ENCODE data around the gene MLANA.

Gene MLANA, protein sequence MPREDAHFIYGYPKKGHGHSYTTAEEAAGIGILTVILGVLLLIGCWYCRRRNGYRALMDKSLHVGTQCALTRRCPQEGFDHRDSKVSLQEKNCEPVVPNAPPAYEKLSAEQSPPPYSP

DNA sequence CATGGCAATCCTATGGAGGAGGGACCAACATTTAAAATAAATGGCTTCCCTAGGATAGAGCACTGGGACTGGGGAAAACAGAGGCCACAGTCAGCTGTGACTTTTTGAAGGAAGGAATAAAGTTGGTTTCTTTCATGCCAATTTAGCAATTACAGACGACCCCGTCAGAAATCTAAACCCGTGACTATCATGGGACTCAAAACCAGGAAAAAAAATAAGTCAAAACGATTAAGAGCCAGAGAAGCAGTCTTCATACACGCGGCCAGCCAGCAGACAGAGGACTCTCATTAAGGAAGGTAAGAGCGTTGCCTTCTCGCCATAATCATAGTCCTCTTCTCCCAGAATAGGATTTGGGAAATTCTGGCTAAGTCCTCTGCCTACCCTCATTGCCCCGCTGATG is at the start of gene MLANA:
Gene MLANA, plus strand, starts transcription at position 249 of the 400 bp plus-strand sequence. CDS start 1,586 bp downstream, outside the sequence.
- DNase-seq, result no peak

DNA sequence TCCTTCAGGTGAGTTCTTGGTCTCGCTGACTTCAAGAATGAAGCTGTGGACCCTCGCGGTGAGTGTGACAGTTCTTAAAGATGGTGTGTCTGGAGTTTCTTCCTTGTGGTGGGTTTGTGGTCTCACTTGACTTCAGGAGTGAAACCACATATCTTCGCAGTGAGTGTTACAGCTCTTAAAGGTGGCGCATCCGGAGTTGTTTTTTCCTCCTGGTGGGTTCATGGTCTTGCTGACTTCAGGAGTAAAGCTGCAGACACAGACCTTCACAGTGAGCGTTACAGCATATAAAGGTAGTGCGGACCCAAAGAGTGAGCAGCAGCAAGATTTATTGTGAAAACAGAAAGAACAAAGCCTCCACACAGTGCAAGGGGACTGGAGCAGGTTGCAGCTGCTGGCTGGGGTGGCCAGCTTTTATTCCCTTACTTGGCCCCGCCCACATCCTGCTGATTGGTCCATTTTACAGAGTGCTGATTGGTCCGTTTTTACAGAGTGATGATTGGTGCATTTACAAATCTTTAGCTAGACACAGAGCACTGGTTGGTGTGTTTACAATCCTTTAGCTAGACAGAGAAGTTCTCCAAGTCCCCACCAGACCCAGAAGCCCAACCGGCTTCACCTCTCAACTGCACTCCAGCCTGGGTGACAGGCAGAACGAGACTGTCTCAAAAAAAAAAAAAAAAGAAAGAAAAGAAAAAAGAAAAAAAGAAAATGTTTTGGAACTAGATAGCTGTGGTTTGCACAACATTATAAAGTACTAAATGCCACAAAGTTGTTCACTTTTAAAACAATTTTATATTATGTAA is 48.7 kb upstream of the MLANA start:
- DNase-seq, result no peak

DNA sequence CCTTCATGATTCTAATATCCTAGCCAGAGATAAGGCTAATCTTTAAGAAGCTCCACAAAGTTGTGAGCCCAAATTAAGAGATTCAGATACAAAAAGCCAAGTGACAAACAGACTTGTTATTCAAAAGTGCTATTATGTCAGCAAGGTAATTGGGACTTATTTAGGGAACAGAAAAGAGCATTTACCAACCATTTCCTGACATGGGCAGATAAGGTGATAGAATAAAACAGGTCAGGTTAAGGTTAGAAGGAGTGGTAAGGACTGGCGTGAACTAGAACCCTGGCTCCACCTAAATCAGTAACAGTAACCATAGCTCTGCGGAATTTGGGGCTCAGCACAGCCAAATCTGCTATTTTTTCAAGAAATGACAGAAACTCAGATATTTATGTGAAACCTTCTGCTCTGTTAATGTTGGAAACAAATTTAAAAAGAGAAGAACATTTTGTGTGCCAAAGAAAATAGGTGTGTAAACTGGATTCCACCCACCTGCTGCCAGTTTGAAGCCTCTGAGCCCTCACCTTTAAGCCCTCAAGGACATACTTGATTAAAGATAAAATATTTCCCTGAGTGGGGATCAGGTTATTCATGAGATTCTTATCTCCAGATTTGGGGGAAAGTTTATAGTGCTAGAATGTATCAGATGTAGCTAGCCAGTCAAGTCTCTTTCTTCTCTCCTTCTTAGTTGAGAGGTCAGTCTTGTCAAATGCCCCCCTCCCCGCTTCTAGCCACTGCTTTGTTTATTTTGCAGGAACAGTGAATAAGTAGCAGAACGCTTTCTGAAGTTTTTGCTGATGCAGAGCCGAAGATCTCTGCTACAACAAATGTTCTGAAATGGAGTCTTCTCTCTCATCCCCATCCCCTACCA is 47.5 kb upstream of the MLANA start:
- DNase-seq, result no peak

DNA sequence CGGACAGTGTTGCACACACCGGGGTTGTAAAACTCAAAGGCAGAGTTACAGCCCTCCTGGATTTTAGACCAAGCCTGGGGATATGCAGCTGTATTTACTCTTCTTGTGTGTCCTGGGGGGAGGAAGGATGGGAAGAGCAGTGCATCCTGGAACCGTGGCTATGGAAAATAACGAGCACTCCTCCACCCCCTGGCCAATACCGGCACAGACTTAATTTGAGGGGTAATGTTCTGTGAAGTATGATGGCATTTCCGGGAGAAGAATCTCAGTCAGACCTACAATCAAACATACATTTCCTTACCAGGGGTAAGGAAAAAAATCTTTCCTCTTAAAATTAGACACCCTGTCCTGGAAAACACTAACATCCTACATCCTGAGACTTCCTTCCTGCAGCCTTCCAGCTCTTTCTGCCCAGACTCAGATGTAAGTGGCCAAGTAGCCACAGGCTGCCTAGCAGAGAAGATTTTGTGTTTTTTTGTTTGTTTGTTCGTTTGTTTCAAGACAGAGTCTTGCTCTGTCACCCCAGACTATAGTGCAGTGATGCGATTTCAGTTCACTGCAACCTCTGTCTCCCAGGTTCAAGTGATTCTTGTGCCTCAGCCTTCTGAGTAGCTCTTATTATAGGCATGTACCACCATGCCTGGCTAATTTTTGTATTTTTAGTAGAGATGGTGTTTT is 46.8 kb upstream of the MLANA start:
- DNase-seq, result no peak

DNA sequence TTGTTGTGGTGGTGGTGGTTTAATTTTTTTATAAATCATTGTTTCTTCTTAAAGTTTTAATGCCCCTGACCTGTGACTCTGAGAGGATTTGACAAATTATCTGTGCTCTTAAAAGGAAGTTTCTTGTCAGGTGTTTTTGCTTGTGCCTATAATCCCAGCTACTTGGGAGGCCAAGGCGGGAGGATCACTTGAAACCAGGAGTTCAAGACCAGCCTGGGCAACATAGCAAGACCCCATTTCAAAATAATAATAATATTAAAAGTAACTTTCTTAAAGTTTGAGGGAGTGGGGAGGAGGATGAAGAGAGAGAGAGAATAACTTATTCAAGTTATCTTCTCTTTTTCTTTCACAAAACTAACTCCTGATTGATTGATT is 45.5 kb upstream of the MLANA start:
- DNase-seq, result no peak

DNA sequence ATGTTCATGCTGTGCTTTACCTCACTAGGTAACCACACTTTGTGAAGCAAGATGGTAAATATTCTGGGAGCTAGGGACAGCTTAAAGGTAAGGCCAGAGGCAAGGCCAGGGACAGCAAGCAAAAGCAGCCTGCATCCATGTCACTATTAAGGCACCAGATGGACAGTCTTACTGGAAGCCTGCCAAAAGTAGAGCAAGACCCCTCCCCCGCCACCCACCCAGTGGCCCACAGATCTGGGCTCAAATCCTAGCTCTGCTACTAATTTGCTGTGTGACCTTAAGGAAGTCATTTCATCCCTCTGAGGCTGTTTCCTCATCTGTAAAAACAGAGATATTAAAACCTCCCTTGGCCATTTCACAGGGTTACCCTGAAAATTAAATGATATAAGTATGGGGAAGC is 44.6 kb upstream of the MLANA start:
- no peak for DNase-seq

DNA sequence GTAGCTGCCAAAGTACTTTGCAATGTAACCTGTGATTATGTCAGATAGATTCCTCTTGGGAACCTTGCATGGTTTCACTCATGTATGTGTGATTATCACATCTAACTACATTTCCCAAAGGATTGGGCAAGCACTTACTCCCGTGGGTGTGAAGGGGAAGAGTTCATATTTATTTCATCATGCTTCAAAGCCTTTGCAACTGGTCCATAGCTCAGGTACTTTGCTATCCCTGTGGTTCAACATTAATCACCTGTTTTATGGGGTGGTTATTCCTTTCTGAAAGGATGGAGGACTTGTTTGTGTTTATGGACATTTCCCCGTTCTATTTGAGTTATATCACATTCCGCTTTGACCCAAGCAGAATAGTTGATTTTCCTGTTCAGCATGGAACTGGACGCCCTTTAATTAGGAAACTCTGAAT is 44.2 kb upstream of the MLANA start:
- no peak for DNase-seq

DNA sequence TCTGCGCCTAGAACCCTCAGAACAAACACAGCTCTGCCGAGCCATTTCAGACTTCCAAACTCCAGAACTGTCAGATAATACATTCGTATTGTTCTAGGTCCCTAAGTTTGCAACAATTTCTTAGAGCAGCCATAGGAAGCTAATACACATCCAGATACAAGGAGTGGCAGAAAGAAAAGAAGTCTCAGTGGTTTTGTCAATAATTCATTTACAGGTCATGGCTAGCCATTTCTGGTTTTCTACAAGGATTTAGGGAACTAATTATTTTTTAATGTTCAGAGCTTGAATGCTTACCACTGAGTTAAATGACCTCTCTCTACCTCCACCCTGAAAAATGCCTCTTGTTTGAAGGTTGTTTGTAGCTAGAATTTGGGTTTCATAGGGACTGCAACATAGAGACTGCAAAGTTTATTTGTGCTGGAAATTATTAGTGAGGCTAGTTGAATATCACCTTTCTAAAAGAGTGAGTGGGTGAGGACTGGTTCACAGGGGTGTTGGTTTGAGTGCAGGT is 42.3 kb upstream of the MLANA start:
- no peak for DNase-seq

DNA sequence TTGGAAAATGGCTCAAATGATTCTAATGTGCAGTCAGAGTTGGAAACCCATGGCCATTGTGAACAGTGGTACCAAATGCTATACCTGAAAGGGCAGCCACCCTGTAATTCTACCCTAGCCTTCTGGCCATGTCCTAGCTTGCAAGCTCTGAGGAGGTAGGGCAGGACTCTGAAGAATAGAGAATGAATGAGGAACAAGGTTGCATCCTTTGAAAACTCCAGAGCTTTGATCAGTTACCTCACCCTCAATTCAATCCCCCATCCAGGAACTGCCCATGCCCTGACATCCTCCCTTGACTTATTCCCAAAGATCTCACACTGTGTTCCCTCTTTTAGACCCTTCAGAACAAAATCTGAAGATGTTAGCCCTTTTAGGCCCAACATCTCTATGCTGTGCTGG is 40.0 kb upstream of the MLANA start:
- no peak for DNase-seq

DNA sequence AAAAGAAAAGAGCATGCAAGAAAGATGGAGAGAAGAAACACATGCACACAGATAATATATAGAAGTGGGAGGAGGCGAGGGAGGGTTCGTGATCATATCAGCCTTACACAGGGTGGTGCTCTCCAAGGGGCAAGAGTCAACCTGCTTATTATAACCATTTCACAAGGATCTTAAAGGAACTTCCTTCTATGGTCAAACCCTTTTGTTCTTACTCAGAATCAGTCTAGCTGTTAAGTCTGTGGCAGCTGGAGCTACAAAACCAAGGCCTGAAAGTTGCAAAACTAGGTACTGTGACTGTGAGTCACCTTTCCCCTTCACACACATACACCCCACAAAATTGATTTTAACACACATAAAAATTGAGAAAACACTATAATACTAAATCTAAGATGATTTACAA is 39.2 kb upstream of the MLANA start:
- no peak for DNase-seq

DNA sequence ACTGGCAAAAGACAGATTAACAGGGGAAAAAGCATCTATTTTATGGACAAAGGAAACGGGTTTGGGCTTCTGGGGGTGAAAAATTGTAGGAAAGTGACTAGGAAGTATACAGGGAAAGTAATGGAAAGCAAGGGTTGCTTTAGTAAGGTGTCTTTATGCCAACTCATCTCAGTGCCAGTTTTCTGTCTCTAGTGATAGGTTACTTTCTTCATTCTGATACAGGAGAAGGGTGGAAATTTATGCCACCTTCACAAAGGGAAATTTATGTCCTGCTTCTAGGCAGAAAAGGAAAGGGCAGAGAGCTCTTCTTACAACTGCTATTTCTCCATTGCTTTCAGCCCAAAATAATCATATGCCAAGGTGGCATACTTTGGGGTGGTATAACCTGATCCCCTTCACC is 37.7 kb upstream of the MLANA start:
- no peak for DNase-seq

DNA sequence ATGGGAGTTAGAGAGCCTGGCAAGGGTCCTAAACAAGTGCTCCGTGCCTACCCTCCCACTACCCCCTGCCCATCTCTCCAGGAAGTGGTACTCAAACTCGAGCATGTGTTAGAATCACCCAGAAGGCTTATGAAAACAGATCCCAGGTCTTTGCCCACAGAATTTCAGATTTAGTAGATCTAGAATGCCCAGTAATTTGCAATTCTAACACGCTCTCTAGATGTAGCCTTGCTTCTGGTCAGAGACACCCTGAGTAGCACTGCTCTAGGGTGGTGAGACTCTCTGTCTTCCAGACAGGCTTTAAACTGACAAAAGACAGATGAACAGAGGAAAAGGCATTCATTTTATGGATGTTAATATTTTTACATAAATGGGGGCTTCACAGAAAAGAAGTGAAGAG is 37.1 kb upstream of the MLANA start:
- no peak for DNase-seq

DNA sequence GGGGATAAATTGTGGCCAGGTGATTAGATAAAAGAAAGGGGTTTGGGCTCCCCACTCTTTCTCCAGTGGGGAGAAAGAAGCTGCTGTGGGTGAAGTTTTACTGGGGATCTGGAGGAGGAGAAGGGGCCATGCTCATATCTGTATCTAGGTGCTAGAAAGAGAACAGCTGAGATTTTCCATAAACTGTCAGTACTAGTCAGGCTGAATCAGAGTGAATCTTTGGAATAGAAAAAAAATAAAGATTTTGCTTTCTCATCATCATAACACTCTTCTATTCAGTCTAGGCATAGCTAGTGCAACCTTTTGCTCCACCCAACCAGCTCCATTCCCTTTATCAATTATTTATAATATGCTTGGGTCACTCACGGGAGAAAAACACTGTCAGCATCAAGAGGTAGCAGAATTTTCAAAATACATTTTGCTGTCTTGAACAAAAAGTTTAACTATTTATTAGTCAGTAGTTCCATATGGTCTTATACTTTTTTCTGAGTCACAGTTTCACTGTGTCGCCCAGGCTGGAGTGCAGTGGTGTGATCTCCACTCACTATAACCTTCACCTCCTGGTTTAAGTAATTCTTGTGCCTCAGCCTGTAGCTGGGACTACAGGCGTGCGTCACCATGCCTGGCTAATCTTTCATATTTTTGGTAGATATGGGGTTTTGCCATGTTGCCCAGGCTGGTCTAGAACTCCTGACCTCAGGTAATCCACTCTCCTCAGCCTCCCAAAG is 36.5 kb upstream of the MLANA start:
- no peak for DNase-seq

DNA sequence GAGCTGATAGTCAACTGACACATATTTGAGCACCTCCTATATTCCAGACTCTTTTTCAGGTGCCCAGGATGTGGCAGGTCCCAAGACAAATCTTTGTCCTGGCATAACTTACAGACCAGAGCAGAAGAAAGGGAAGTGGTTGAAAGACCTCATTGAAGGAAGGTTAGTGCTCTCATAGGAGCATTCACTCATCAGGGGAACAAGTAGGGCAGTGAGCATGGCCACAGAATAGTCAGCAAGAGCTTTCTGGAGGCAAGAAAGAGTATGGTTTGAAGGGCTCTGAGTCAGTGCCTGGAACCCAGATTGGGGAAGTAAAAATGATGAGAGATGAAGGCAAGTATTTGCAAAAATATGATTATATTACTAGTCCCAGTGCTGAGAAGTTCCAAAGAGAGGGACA is 32.8 kb upstream of the MLANA start:
- DNase-seq, result no peak

DNA sequence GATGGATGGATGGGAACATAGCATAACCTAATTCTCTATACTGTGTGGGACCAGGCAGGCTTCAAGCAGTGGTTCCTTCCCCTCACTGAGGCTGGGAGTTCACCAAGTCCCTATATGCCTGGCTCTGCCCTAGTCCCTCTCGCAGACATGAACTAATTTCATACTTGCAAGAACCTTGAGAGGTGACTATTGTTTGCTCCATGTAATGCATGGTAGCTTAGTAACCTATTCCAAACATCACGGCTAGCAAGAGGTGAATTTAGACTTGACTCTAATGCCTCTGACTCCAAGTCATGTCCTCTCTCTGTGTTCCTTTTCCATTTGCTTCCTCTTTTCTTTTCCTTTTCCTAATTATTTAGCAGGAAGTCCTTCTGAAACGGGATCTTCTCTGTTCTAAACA is 31.9 kb upstream of the MLANA start:
- DNase-seq, result no peak

DNA sequence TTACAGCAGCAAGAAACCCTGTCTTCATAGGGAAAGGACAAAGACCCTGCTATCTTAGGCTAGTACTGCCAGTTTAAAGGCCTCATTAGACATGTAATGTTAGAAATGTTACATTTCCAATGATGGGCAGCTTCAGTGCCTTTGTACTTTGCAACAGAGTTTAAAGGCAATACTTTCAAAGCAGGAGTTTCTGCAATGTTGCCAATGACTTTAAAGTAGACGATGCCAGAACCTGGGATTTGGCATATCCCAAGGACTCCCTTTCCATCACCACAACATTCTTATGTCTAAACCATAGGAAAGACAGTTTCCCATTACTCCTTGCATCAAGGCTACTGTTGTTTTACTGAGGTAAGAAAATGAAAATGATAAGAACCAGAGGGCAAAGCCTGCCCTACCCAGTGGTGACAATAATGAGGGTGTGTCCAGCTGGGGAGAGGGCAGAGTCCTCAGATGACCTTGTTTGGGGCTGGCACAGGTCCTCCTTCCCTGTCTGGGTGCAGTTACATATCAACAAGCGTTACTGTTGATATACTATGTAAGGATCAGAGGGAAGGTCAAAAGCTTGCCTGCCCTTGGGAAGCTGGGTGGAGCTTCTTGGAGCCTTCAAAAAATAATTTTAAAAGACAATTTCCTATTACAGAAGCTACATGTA is 27.5 kb upstream of the MLANA start:
- DNase-seq, result no peak

DNA sequence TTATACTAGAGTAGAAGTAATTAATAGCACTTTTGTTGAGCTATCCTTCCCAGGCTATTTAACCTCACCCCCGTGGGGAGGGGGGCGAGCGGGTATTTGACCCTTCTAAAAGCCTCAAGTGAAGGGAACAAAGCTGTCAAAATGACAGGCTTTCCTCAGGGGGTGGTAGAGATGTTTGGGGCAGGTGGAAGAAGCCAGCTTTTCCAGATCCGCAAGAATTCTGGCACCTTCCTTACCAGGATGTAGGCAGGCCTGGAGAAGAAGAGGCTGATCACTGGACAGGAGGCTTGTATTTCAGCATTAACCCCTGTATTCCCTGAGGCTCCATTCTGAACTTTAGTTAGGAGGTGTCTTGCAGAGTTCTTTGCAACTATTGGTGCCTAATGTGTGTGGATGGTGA is 26.2 kb upstream of the MLANA start:
- no peak for DNase-seq

DNA sequence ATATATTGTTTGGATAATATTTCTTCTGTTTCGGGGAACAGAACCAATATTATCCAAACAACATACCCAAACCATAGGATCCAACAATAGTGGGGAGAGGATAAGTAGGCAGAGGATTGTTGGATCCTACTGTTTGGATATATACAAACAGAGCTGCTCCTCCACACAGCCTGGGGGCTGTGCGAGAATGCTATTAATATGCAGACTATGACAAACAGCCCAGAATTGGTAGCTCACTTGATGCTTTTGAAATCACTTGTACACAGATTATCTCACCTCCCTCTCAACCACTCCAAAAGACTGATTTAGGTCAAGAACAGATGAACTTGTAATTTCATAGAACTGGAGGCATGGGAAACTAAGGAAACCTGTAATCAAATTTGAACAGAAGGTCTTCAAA is 24.4 kb upstream of the MLANA start:
- no peak for DNase-seq

DNA sequence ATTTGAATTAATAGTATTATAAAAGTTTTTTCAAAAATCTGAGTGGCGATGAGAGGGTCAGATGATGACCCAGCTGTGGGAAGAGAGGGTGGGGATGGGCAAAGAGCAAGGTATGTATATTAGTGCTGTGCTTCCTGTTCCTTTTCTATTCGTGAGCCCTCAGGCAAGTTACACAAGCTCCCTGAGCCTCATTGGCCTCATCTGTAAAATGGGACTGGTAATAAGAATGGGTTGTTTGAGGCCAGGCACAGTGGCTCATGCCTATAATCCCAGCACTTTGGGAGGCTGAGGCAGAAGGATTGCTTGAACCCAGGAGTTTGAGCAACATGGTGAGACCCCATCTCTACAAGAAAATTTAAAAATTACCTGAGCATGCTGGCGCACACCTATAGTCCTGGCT is 24.0 kb upstream of the MLANA start:
- DNase-seq, result no peak

DNA sequence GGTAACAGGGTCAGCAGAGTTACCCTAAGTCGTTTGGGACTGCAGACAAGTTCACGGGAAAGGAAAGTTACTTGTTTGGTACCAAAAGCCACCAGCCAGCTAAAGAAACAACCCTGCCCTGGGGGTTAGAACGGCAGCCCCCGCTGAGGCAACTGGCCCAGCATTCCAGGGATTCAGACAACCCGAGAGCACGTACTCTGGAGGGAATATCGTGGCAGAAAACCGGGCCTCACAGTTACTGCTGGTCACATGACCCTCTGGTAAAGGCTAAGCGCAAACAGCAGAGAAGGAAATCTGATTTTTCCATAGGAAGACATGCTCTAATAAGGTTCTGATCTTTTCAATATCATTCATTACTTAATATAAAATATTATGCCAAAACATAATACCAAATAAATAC is 22.5 kb upstream of the MLANA start:
- no peak for DNase-seq

DNA sequence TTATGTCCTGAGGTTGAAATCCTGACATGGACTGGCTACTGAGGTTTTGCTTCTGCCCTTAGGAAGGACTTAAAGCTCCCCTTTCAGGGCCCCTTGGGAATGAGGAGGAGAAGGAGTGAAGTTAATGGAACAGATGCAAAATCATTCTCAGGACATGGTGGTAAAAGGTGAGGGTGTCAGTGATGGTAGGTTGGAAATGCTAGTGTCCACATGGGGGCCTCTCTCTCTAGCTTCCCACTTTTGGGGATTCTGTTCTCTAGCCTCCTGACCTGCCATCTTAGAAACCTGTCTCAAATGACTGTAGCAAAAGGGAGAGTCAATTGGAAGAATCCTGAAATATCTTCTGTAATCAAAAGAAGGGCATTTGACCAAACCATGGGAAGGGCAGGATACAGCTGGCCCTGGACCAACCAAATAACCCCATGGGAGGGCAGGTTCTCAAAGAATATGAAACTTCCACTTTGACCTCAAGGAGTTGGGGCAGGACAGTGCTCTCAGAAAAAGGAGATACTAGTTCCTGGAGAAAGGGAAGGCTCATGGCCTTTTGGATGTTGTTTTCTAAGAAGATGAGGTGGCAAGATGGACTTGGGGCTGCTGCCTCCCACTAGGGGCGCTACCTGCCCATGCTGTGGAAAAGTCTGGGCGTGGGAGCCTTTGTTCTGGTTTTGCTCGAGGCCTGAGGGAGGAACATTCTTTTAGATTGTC is 21.2 kb upstream of the MLANA start:
- DNase-seq, result no peak

DNA sequence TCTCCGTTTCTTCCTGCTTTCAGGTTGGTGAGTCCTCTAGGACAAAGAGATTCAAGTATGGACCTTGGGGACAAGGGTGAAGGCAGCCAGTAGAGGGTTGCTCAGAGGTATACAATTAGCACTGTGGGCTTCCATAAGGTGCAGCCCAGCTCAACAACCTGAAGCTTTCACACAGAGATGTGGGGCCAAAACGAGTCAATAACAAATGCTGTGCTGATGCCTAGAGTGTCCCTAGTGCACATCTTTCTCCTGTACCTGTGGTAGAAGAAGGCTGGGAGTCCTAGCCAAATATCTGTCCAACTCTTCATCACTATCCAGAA is 20.7 kb upstream of the MLANA start:
- no peak for DNase-seq

Data from NCI-H2171 (cell line).